Vagina (tissue), 2 donors: ENCODE results near the gene DHX15. TPM values are rescaled to one million over a fixed set of nuclear protein-coding genes. Genes with fewer than 3 reads are reported as not detected.

Experiments used
- DNase-seq, 2 donors: peaks; one replicate each; pipeline ENCODE4 v3.0.0-alpha.2; 2017; ENCODE audit errors: extremely low spot score in 2 of 2
- H3K27ac ChIP-seq: fragments of 200-600 bp; sonication (generic); one replicate; pipeline ENCODE4 v1.5.1; 2019
- H3K27me3 ChIP-seq: fragments of 200-600 bp; sonication (generic); one replicate; pipeline ENCODE4 v1.5.1; 2019
- H3K36me3 ChIP-seq, 2 donors: fragments of 200-600 bp; sonication (generic); one replicate each; pipeline ENCODE4 v1.5.1; 2017 to 2019
- H3K4me1 ChIP-seq: fragments of 200-600 bp; sonication (generic); one replicate; pipeline ENCODE4 v1.5.1; 2019
- H3K4me3 ChIP-seq, 2 donors: fragments of 200-600 bp; sonication (generic); 1 replicate in 1 of 2; 2 replicates in 1 of 2; pipeline ENCODE4 v1.5.1; 2016 to 2019
- H3K9me3 ChIP-seq: fragments of 200-600 bp; sonication (generic); one replicate; pipeline ENCODE4 v1.5.1; 2019
- CTCF ChIP-seq, 3 experiments: fragments of 450-650 bp in 2 of 3; fragments of 200-600 bp in 1 of 3; sonication (generic) in 1 of 3; IDR thresholded peaks; one replicate each; pipeline ENCODE4 v1.5.1; 2017 to 2019; ENCODE audit warnings: antibody characterized with exemption in 3 of 3, mild to moderate bottlenecking in 2 of 3, moderate library complexity in 2 of 3
- POLR2A ChIP-seq, 2 donors: fragments of 450-650 bp; IDR thresholded peaks; one replicate each; pipeline ENCODE4 v1.6.1; 2017; ENCODE audit warnings: antibody characterized with exemption in 2 of 2, mild to moderate bottlenecking in 2 of 2, moderate library complexity in 2 of 2
- POLR2AphosphoS5 ChIP-seq, 2 donors: sonication (generic); formaldehyde crosslinking; IDR thresholded peaks; one replicate each; pipeline ENCODE4 v1.9.0; 2017; ENCODE audit warnings: antibody characterized with exemption in 2 of 2, mild to moderate bottlenecking in 2 of 2, low read depth in 1 of 2; ENCODE audit not compliant: insufficient read depth in 1 of 2
- intact Hi-C: fragments of 100-400 bp; cut with DNase I; formaldehyde crosslinking; loops from one replicate; pipeline ENCODE4 v1.15.1; 2023
- total RNA-seq: library from RNA; depleted of rRNA; stranded (reverse); fragments of >200 nt; gene quantifications from one replicate; pipeline ENCODE4 v1.2.3, GENCODE V29; 2016

The DHX15 gene
- total RNA-seq, 1 donor from 2014 or later: 140 TPM

DNA sequence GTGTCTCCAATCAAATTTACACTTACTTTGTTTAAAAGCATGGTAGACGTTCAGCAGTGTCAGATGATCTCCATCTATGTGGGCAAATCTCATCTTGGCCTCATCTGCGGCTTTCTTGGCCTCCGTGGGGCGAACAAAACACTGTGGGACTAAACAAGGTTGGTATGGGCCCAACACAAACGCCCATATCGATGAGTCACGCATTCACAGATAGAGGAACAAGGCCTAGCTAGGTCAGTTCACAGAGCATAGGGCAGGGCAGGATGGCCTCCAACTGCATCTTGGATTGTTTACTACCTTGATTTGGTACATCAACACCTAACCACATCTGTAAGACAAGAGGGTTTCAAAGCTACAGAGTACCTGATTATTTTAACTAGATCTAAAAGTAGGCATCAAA lies 47.3 kb downstream of the DHX15 start:
- Histone ChIP-seq H3K36me3 (peaks cover 4 to 26% of the 10 kb centered on the region in 2 donors), H3K27ac (no peak overlapping the region), H3K4me1 (peaks cover 12% of the 10 kb centered on the region), H3K27me3 (no peaks in the 10 kb centered on the region), H3K9me3 (no peaks in the 10 kb centered on the region), H3K4me3 (no peak overlapping the region)
- no peak for DNase-seq
- TF ChIP-seq CTCF (IDR thresholded peaks at IDR 0.05) (no peak), POLR2A (IDR thresholded peaks at IDR 0.05) (no peak), POLR2AphosphoS5 (IDR thresholded peaks at IDR 0.05; ENCODE audit: insufficient read depth in 1 of 2, low read depth in 1 of 2) (no peak)
- intact Hi-C loops: no loop called here

DNA sequence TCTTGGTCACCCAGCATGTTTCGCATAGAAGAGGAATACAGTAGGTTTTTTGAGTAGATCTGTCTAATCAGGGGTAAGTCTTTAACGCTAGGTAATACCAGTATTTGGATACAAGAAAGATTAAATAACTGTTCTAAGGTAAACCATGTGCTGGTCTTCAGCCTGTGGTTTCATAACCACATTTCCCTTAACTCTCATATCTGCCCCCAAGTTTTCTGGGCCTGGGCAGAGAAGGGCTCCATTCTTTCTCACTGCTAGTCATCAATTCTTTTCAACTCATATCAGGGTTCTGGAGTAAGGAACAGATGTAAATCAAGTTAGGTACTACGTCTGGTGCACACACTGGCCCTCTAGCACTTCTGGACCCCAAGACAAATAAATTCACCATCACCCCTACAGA lies 49.0 kb downstream of the DHX15 start:
- no peak for DNase-seq
- TF ChIP-seq POLR2AphosphoS5 (IDR thresholded peaks at IDR 0.05; ENCODE audit: insufficient read depth in 1 of 2, low read depth in 1 of 2) (no peak), CTCF (IDR thresholded peaks at IDR 0.05) (no peak), POLR2A (IDR thresholded peaks at IDR 0.05) (no peak)
- H3K36me3 ChIP-seq: peaks cover 5 to 22% of the 10 kb centered on the region in 2 donors

GRCh38 chr4:24533364-24533763 lies 51.0 kb downstream of the DHX15 start:
- intact Hi-C loops: no loop called here
- H3K36me3 ChIP-seq: peaks cover 5 to 30% of the 10 kb centered on the region in 2 donors

More for the DNA sequence above, 49.0 kb downstream of the DHX15 start:
- H3K4me1 ChIP-seq: peaks cover 12% of the 10 kb centered on the region
- intact Hi-C loops: no loop called here
- H3K9me3 ChIP-seq: no peaks in the 10 kb centered on the region
- no peaks in the 10 kb centered on the region for H3K27me3 ChIP-seq
- H3K4me3 ChIP-seq: no peak overlapping the region
- no peak overlapping the region for H3K27ac ChIP-seq

GRCh38 chr4:24529555-24529954 lies 54.8 kb downstream of the DHX15 start:
- no peak for TF ChIP-seq CTCF (IDR thresholded peaks at IDR 0.05)
- TF ChIP-seq POLR2A (IDR thresholded peaks at IDR 0.05): no peak
- no peak for TF ChIP-seq POLR2AphosphoS5 (IDR thresholded peaks at IDR 0.05; ENCODE audit: insufficient read depth in 1 of 2, low read depth in 1 of 2)

More at GRCh38 chr4:24533364-24533763, 51.0 kb downstream of the DHX15 start:
- no peak overlapping the region for H3K27ac ChIP-seq
- H3K9me3 ChIP-seq: no peaks in the 10 kb centered on the region
- H3K4me3 ChIP-seq: no peak overlapping the region
- H3K27me3 ChIP-seq: no peaks in the 10 kb centered on the region
- no peak for TF ChIP-seq CTCF (IDR thresholded peaks at IDR 0.05)
- no peak for TF ChIP-seq POLR2AphosphoS5 (IDR thresholded peaks at IDR 0.05; ENCODE audit: insufficient read depth in 1 of 2, low read depth in 1 of 2)
- no peak for TF ChIP-seq POLR2A (IDR thresholded peaks at IDR 0.05)
- no peak for DNase-seq
- peaks cover 12% of the 10 kb centered on the region for H3K4me1 ChIP-seq

DNA sequence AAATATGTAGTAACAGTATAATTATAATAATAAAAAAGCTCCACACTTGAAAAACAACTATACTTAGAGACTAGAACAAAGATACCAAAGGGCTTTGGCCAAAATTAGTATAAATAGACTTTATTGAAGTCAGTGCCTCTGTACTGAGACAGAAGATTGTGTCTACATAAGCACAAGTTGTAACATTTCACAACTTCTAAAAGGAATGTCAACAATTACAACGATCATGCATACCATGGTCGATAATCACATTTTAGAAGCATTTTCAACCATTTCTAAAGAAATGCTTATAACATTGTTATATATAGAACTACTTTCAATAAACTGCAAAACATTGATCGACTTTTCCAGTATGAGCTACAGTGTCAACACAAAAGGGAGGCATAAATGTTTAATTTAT lies 57.0 kb downstream of the DHX15 start:
- Histone ChIP-seq H3K4me1 (no peaks in the 10 kb centered on the region), H3K36me3 (peaks cover 4 to 49% of the 10 kb centered on the region in 2 donors), H3K9me3 (no peaks in the 10 kb centered on the region), H3K27me3 (no peaks in the 10 kb centered on the region), H3K4me3 (no peak overlapping the region), H3K27ac (no peak overlapping the region)
- no peak for TF ChIP-seq POLR2AphosphoS5 (IDR thresholded peaks at IDR 0.05; ENCODE audit: insufficient read depth in 1 of 2, low read depth in 1 of 2)
- no peak for TF ChIP-seq POLR2A (IDR thresholded peaks at IDR 0.05)
- TF ChIP-seq CTCF (IDR thresholded peaks at IDR 0.05): no peak
- DNase-seq: no peak
- intact Hi-C loops: no loop called here

More at GRCh38 chr4:24529555-24529954, 54.8 kb downstream of the DHX15 start:
- peaks cover 5 to 41% of the 10 kb centered on the region in 2 donors for H3K36me3 ChIP-seq
- intact Hi-C loops: no loop called here
- H3K4me3 ChIP-seq: no peak overlapping the region
- H3K27me3 ChIP-seq: no peaks in the 10 kb centered on the region
- no peaks in the 10 kb centered on the region for H3K9me3 ChIP-seq
- no peak for DNase-seq
- H3K4me1 ChIP-seq: no peaks in the 10 kb centered on the region
- H3K27ac ChIP-seq: no peak overlapping the region
